ENCODE data around the gene MECP2. TPM values are rescaled to one million over a fixed set of nuclear protein-coding genes. Genes with fewer than 3 reads are reported as not detected.

Gene MECP2
- total RNA-seq, 1 donor from 2014 or later = 26.7 TPM

- H3K4me2 ChIP-seq = no peak overlapping the region
- H3K27ac ChIP-seq = no peak overlapping the region
- H3K27me3 ChIP-seq = no peaks in the 10 kb centered on the region
- TF ChIP-seq, protein P1, sequence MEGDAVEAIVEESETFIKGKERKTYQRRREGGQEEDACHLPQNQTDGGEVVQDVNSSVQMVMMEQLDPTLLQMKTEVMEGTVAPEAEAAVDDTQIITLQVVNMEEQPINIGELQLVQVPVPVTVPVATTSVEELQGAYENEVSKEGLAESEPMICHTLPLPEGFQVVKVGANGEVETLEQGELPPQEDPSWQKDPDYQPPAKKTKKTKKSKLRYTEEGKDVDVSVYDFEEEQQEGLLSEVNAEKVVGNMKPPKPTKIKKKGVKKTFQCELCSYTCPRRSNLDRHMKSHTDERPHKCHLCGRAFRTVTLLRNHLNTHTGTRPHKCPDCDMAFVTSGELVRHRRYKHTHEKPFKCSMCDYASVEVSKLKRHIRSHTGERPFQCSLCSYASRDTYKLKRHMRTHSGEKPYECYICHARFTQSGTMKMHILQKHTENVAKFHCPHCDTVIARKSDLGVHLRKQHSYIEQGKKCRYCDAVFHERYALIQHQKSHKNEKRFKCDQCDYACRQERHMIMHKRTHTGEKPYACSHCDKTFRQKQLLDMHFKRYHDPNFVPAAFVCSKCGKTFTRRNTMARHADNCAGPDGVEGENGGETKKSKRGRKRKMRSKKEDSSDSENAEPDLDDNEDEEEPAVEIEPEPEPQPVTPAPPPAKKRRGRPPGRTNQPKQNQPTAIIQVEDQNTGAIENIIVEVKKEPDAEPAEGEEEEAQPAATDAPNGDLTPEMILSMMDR (IDR thresholded peaks at IDR 0.05) = no peak
- TF ChIP-seq EZH2 (IDR thresholded peaks at IDR 0.05) (no peak), EZH2phosphoT487 (IDR thresholded peaks at IDR 0.05) (no peak)
- peaks cover 29% of the 10 kb centered on the region for H3K4me1 ChIP-seq
- H3K79me2 ChIP-seq (ENCODE audit: low read depth) = peaks cover 96% of the 10 kb centered on the region
- no peak for DNase-seq (ENCODE audit: low spot score)
- H4K20me1 ChIP-seq (ENCODE audit: low read depth) = peaks cover 67% of the 10 kb centered on the region
- H3K9me3 Mint-ChIP-seq = peaks cover 17% of the 10 kb centered on the region
- H3K4me3 Mint-ChIP-seq = no peak overlapping the region
- no peaks in the 10 kb centered on the region for H3K36me3 ChIP-seq
- H3K9me3 ChIP-seq (ENCODE audit: low read depth) = no peaks in the 10 kb centered on the region
- no peak overlapping the region for H3K27ac Mint-ChIP-seq
- H3K36me3 Mint-ChIP-seq = peaks cover 21% of the 10 kb centered on the region
- no peak overlapping the region for H2AFZ ChIP-seq (replicated peaks)
- no peak overlapping the region for H3K4me3 ChIP-seq
- peaks cover 39% of the 10 kb centered on the region for H3K4me1 Mint-ChIP-seq
- no peaks in the 10 kb centered on the region for H3F3A ChIP-seq (ENCODE audit: low read depth)
- no peak overlapping the region for H3K9ac ChIP-seq
- no peaks in the 10 kb centered on the region for H3K27me3 Mint-ChIP-seq (ENCODE audit: insufficient read depth, low read depth)
Observed at GRCh38 chrX:154092371-154092770, 5.1 kb downstream of the MECP2 start.

DNA sequence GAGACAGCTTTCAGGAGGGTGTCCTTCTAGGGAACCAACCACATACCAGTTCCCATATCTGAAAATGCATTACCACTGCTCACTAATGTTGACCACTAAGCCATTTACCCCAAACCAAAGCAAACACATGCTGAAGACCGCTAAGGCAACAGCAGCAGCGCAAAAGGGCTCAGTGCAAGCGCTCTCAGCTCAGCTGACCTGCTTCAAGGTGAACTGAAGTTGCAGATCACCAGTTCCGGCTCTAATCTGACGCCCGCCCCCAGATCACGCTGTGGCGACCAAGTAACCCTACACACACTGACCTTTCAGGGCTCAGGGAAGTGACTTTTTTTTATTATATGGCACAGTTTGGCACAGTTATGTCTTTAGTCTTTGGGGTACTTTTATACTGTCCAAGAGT lies 5.8 kb downstream of the MECP2 start:
- H3K9me3 Mint-ChIP-seq = peaks cover 19% of the 10 kb centered on the region
- no peak overlapping the region for H3K9ac ChIP-seq
- TF ChIP-seq, protein P1 (IDR thresholded peaks at IDR 0.05) = no peak
- TF ChIP-seq EZH2 (IDR thresholded peaks at IDR 0.05) = no peak
- TF ChIP-seq EZH2phosphoT487 (IDR thresholded peaks at IDR 0.05) = no peak
- peaks cover 24% of the 10 kb centered on the region for H3K36me3 Mint-ChIP-seq
- peaks cover 100% of the 10 kb centered on the region for H3K79me2 ChIP-seq (ENCODE audit: low read depth)
- DNase-seq (ENCODE audit: low spot score) = peak; percentile 17
- no peaks in the 10 kb centered on the region for H3K9me3 ChIP-seq (ENCODE audit: low read depth)
- no peaks in the 10 kb centered on the region for H3K36me3 ChIP-seq
- no peak overlapping the region for H2AFZ ChIP-seq (replicated peaks)
- no peak overlapping the region for H3K27ac Mint-ChIP-seq
- H3K4me2 ChIP-seq = no peak overlapping the region
- peaks cover 67% of the 10 kb centered on the region for H4K20me1 ChIP-seq (ENCODE audit: low read depth)
- H3K27me3 ChIP-seq = no peaks in the 10 kb centered on the region
- H3K27ac ChIP-seq = no peak overlapping the region
- peaks cover 39% of the 10 kb centered on the region for H3K4me1 Mint-ChIP-seq
- H3K4me1 ChIP-seq = peaks cover 29% of the 10 kb centered on the region
- no peak overlapping the region for H3K4me3 ChIP-seq
- no peak overlapping the region for H3K4me3 Mint-ChIP-seq
- H3K27me3 Mint-ChIP-seq (ENCODE audit: insufficient read depth, low read depth) = no peaks in the 10 kb centered on the region
- H3F3A ChIP-seq (ENCODE audit: low read depth) = no peaks in the 10 kb centered on the region

DNA sequence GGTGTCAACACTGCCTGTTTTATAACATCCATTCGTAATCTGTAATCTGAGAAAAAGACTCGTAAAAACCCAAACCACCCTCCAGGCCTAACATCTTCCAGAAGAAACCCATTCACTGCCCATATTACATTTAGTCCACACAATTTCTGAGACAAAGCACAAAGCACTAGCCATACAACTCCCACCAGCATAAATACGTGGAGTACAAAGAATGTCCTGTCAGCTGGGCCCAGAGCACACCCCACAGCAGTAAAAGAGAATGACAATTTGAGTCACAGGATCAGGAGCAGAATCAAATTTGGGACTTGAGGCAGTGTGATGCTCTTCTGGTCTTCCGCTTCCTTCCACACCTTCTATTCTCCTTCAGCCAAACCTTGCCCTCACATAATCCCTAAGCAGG lies 6.8 kb downstream of the MECP2 start:
- no peaks in the 10 kb centered on the region for H3K27me3 ChIP-seq
- no peak overlapping the region for H3K9ac ChIP-seq
- Mint-ChIP-seq H3K4me1 (peaks cover 32% of the 10 kb centered on the region), H3K4me3 (no peak overlapping the region), H3K27me3 (ENCODE audit: insufficient read depth, low read depth) (no peaks in the 10 kb centered on the region), H3K27ac (no peak overlapping the region), H3K9me3 (peaks cover 16% of the 10 kb centered on the region), H3K36me3 (peaks cover 24% of the 10 kb centered on the region)
- H3K4me3 ChIP-seq = no peak overlapping the region
- H3K9me3 ChIP-seq (ENCODE audit: low read depth) = no peaks in the 10 kb centered on the region
- DNase-seq (ENCODE audit: low spot score) = no peak
- no peaks in the 10 kb centered on the region for H3F3A ChIP-seq (ENCODE audit: low read depth)
- H3K27ac ChIP-seq = no peak overlapping the region
- H3K79me2 ChIP-seq (ENCODE audit: low read depth) = peaks cover 100% of the 10 kb centered on the region
- H3K4me2 ChIP-seq = no peak overlapping the region
- H4K20me1 ChIP-seq (ENCODE audit: low read depth) = peaks cover 58% of the 10 kb centered on the region
- H3K36me3 ChIP-seq = no peaks in the 10 kb centered on the region
- H3K4me1 ChIP-seq = peaks cover 29% of the 10 kb centered on the region
- no peak overlapping the region for H2AFZ ChIP-seq (replicated peaks)
- no peak for TF ChIP-seq EZH2 (IDR thresholded peaks at IDR 0.05)

DNA sequence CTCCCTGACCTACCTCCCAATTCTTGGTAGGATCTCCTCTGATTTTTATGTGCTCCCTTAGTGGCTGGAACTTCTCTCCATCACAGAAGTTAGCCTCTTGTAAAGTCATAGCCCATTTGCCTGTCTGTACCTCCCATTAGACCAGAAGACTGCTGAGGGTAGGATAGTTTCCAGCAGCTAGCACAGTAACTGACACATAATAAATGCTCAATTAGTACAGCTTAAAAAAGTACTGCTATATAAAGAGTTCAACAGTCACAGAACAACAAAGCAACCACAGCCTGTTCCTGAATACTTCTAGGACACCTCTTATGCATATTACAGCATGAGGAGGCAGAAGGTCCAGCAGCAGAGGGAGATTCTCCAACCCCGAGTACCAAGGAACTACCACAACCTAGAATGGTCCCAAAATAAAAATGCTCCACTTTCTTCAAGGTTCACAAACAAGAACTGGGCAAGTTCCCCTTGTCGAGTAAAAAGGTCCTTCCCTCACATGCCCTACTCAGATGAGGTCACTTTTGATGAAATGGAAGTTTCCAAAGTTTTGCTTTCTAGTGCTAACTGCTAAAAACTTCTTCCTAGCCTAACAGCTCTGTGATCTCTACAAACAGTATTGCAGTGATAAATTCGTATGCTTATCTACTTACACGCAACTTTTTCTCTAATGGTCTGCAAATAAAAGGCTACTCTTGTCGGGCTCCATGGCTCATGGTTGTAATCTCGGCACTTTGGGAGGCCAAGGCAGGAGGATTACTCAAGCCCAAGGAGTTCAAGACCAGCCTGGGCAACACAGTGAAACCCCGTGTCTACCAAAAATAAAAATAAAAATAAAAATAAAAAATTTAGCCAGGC lies 12.8 kb downstream of the MECP2 start:
- H3K79me2 ChIP-seq (ENCODE audit: low read depth) = peaks cover 98% of the 10 kb centered on the region

More for the DNA sequence above, 12.8 kb downstream of the MECP2 start:
- no peaks in the 10 kb centered on the region for H3F3A ChIP-seq (ENCODE audit: low read depth)
- no peak overlapping the region for H3K4me2 ChIP-seq
- peaks cover 29% of the 10 kb centered on the region for H3K36me3 Mint-ChIP-seq
- no peak overlapping the region for H3K4me3 ChIP-seq
- no peak for DNase-seq (ENCODE audit: low spot score)
- H3K9ac ChIP-seq = no peak overlapping the region
- H3K27ac ChIP-seq = no peak overlapping the region
- peaks cover 22% of the 10 kb centered on the region for H3K9me3 Mint-ChIP-seq
- H3K27me3 Mint-ChIP-seq (ENCODE audit: insufficient read depth, low read depth) = no peaks in the 10 kb centered on the region
- TF ChIP-seq, protein P1 (IDR thresholded peaks at IDR 0.05) = no peak
- TF ChIP-seq EZH2 (IDR thresholded peaks at IDR 0.05) (no peak), EZH2phosphoT487 (IDR thresholded peaks at IDR 0.05) (no peak)
- no peaks in the 10 kb centered on the region for H3K9me3 ChIP-seq (ENCODE audit: low read depth)
- peaks cover 24% of the 10 kb centered on the region for H4K20me1 ChIP-seq (ENCODE audit: low read depth)
- H3K27me3 ChIP-seq = no peaks in the 10 kb centered on the region
- no peak overlapping the region for H3K4me3 Mint-ChIP-seq
- H3K36me3 ChIP-seq = no peaks in the 10 kb centered on the region
- H3K4me1 ChIP-seq = no peaks in the 10 kb centered on the region
- peaks cover 4% of the 10 kb centered on the region for H3K4me1 Mint-ChIP-seq
- H3K27ac Mint-ChIP-seq = peak overlapping the region; percentile 51
- no peak overlapping the region for H2AFZ ChIP-seq (replicated peaks)

Data from neural progenitor cell (in vitro differentiated cells).